GM19455 (cell line): ENCODE results near the gene RENBP.

Experiments used
- ATAC-seq: cut with Tn5 transposase; IDR thresholded peaks from one replicate; pipeline ENCODE4 v1.9.1; 2021; ENCODE audit not compliant: unreplicated experiment

Gene RENBP

GRCh38 chrX:153921070-153921469 lies 23.4 kb downstream of the RENBP start:
- no peak for ATAC-seq

- ATAC-seq: no peak
Observed at GRCh38 chrX:153920546-153920945, 23.9 kb downstream of the RENBP start.

- ATAC-seq: no peak
Observed at GRCh38 chrX:153919281-153919680, 25.2 kb downstream of the RENBP start.

GRCh38 chrX:153917869-153918268 lies 26.6 kb downstream of the RENBP start:
- no peak for ATAC-seq

GRCh38 chrX:153913701-153914100 lies 30.7 kb downstream of the RENBP start:
- no peak for ATAC-seq

GRCh38 chrX:153913211-153913610 lies 31.2 kb downstream of the RENBP start:
- no peak for ATAC-seq

- ATAC-seq: no peak
Observed at GRCh38 chrX:153911798-153912197, 32.6 kb downstream of the RENBP start.

GRCh38 chrX:153910446-153910845 lies 34.0 kb downstream of the RENBP start:
- ATAC-seq: no peak

GRCh38 chrX:153909980-153910360 lies 34.5 kb downstream of the RENBP start:
- no peak for ATAC-seq

GRCh38 chrX:153909024-153909979 lies 35.1 kb downstream of the RENBP start:
- no peak for ATAC-seq

GRCh38 chrX:153908219-153908860 lies 36.1 kb downstream of the RENBP start:
- no peak for ATAC-seq

- ATAC-seq: no peak
Observed at GRCh38 chrX:153907456-153907855, 37.0 kb downstream of the RENBP start.

GRCh38 chrX:153906126-153906917 lies 38.1 kb downstream of the RENBP start:
- ATAC-seq: no peak

- ATAC-seq: no peak
Observed at GRCh38 chrX:153905481-153906095, 38.9 kb downstream of the RENBP start.

GRCh38 chrX:153903991-153904957 lies 40.2 kb downstream of the RENBP start, which contains the start of gene AVPR2:
AVPR2 (plus strand) TSS chrX:153904673; CDS start chrX:153905146, 473 bp downstream.
- ATAC-seq: no peak

- no peak for ATAC-seq
Observed at GRCh38 chrX:153903238-153903980, 41.0 kb downstream of the RENBP start.

GRCh38 chrX:153902385-153902784 lies 42.1 kb downstream of the RENBP start:
- ATAC-seq: no peak

GRCh38 chrX:153901753-153902140 lies 42.7 kb downstream of the RENBP start:
- no peak for ATAC-seq
